GM19397 (cell line): ENCODE results near the gene OR6K6.

ENCODE experiments used
- ATAC-seq: cut with Tn5 transposase; IDR thresholded peaks from one replicate; pipeline ENCODE4 v1.9.1; 2021; ENCODE audit warnings: mild to moderate bottlenecking, moderate library complexity; ENCODE audit not compliant: unreplicated experiment

OR6K6 gene

GRCh38 chr1:158754420-158754819 is at the start of gene OR6K6:
Gene OR6K6 (plus strand): TSS chr1:158754720. CDS start chr1:158754888, 168 bp downstream.
- no peak for ATAC-seq

GRCh38 chr1:158706096-158706495 is 48.4 kb upstream of the OR6K6 start:
- no peak for ATAC-seq

- ATAC-seq, result no peak
Observed at GRCh38 chr1:158711098-158711497, 43.4 kb upstream of the OR6K6 start.

GRCh38 chr1:158714754-158715153 is 39.8 kb upstream of the OR6K6 start:
- no peak for ATAC-seq

- ATAC-seq, result no peak
Observed at GRCh38 chr1:158716335-158716734, 38.2 kb upstream of the OR6K6 start.

- ATAC-seq, result no peak
Observed at GRCh38 chr1:158717344-158717743, 37.2 kb upstream of the OR6K6 start.

- ATAC-seq, result no peak
Observed at GRCh38 chr1:158719664-158720063, 34.9 kb upstream of the OR6K6 start.

GRCh38 chr1:158720620-158721019 is 33.9 kb upstream of the OR6K6 start, which contains the start of gene OR6K3:
Gene OR6K3 (minus strand): TSS chr1:158720720. CDS start chr1:158718115, 2,605 bp downstream.
- ATAC-seq, result no peak

GRCh38 chr1:158724442-158724841 is 30.1 kb upstream of the OR6K6 start:
- ATAC-seq, result no peak

GRCh38 chr1:158728510-158729225 is 25.9 kb upstream of the OR6K6 start:
- ATAC-seq, result no peak

GRCh38 chr1:158730453-158730852 is 24.1 kb upstream of the OR6K6 start:
- no peak for ATAC-seq

GRCh38 chr1:158731707-158732106 is 22.8 kb upstream of the OR6K6 start:
- ATAC-seq, result no peak

- ATAC-seq, result no peak
Observed at GRCh38 chr1:158732524-158732923, 22.0 kb upstream of the OR6K6 start.

- ATAC-seq, result no peak
Observed at GRCh38 chr1:158735848-158736247, 18.7 kb upstream of the OR6K6 start.

GRCh38 chr1:158752155-158752712 is 2.3 kb upstream of the OR6K6 start:
- ATAC-seq, result no peak

GRCh38 chr1:158771950-158772866 is 17.7 kb downstream of the OR6K6 start, which contains the start of gene OR6N1:
Gene OR6N1 (minus strand): TSS chr1:158772195. CDS start chr1:158766682, 5,513 bp downstream.
- ATAC-seq, result no peak

- no peak for ATAC-seq
Observed at GRCh38 chr1:158781104-158781503, 26.6 kb downstream of the OR6K6 start, which contains the start of gene OR6N2. Gene OR6N2 (minus strand): TSS chr1:158781204. CDS start chr1:158777635, 3,569 bp downstream.

GRCh38 chr1:158793604-158794003 is 39.1 kb downstream of the OR6K6 start:
- ATAC-seq, result no peak

GRCh38 chr1:158794247-158794646 is 39.7 kb downstream of the OR6K6 start:
- ATAC-seq, result no peak

- ATAC-seq, result no peak
Observed at GRCh38 chr1:158798531-158798930, 44.0 kb downstream of the OR6K6 start.

- ATAC-seq, result no peak
Observed at GRCh38 chr1:158799689-158800088, 45.2 kb downstream of the OR6K6 start.
